Hepatocyte (in vitro differentiated cells): Measurements from ENCODE around the gene GRK3. TPM values are rescaled to one million over a fixed set of nuclear protein-coding genes. Genes with fewer than 3 reads are reported as not detected.

Source experiments
- DNase-seq: peaks from one replicate; pipeline ENCODE4 v3.0.0-alpha.2; 2016; ENCODE audit warnings: low spot score
- H2AFZ ChIP-seq: fragments of 200-600 bp; sonication (generic); 2 replicates; pipeline ENCODE4 v1.6.0; 2016; ENCODE audit warnings: antibody characterized with exemption, mild to moderate bottlenecking
- H3K27ac ChIP-seq: fragments of 200-600 bp; sonication (generic); 2 replicates; pipeline ENCODE4 v1.5.1; 2016; ENCODE audit warnings: mild to moderate bottlenecking
- H3K27me3 ChIP-seq: fragments of 200-600 bp; sonication (generic); 2 replicates; pipeline ENCODE4 v1.6.1; 2016
- H3K36me3 ChIP-seq: fragments of 200-600 bp; sonication (generic); replicated peaks from 2 replicates; pipeline ENCODE4 v1.5.1; 2016; ENCODE audit warnings: low read depth; ENCODE audit not compliant: insufficient read depth
- H3K4me1 ChIP-seq: fragments of 200-600 bp; sonication (generic); 2 replicates; pipeline ENCODE4 v1.5.1; 2016; ENCODE audit warnings: mild to moderate bottlenecking, moderate library complexity; ENCODE audit not compliant: insufficient read depth
- H3K4me2 ChIP-seq: fragments of 200-600 bp; sonication (generic); 2 replicates; pipeline ENCODE4 v1.6.0; 2016
- H3K4me3 ChIP-seq: fragments of 200-600 bp; sonication (generic); 2 replicates; pipeline ENCODE4 v1.5.1; 2016; ENCODE audit warnings: mild to moderate bottlenecking
- H3K79me2 ChIP-seq: fragments of 200-600 bp; sonication (generic); 2 replicates; pipeline ENCODE4 v1.6.0; 2017; ENCODE audit warnings: mild to moderate bottlenecking
- H3K9me2 ChIP-seq: fragments of 200-600 bp; sonication (generic); replicated peaks from 2 replicates; pipeline ENCODE4 v1.6.0; 2017; ENCODE audit warnings: mild to moderate bottlenecking; ENCODE audit not compliant: insufficient read depth
- H3K9me3 ChIP-seq: fragments of 200-600 bp; sonication (generic); 2 replicates; pipeline ENCODE4 v1.5.1; 2016; ENCODE audit warnings: low read depth, mild to moderate bottlenecking
- H4K20me1 ChIP-seq: fragments of 200-600 bp; sonication (generic); 2 replicates; pipeline ENCODE4 v1.6.0; 2016; ENCODE audit warnings: mild to moderate bottlenecking; ENCODE audit not compliant: insufficient read depth, poor library complexity, severe bottlenecking
- EZH2 ChIP-seq: fragments of 200-600 bp; sonication (generic); IDR thresholded peaks from 2 replicates; pipeline ENCODE4 v1.6.1; 2016; ENCODE audit warnings: antibody characterized with exemption, mild to moderate bottlenecking, borderline replicate concordance
- EZH2phosphoT487 ChIP-seq: fragments of 200-600 bp; sonication (generic); IDR thresholded peaks from one replicate; pipeline ENCODE4 v1.6.1; 2018; ENCODE audit warnings: antibody characterized with exemption, mild to moderate bottlenecking, low read depth, moderate library complexity; ENCODE audit not compliant: unreplicated experiment, severe bottlenecking
- WGBS: methylation state at CpG from one replicate; pipeline ENCODE4 v1.1.6; 2016; ENCODE audit warnings: low lambda C conversion rate; ENCODE audit errors: missing lambda C conversion rate; 5-methylcytosine and 5-hydroxymethylcytosine counted together
- polyA plus RNA-seq: library from polyadenylated mRNA; unstranded; fragments of >200 nt; fragmentation: Nextera tagmentation; extraction: Ambion mirVana; gene quantifications from 2 replicates; pipeline ENCODE4 v1.2.1, GENCODE V29; 2016
- total RNA-seq: library from RNA; depleted of rRNA; stranded (reverse); fragments of >200 nt; gene quantifications from 2 replicates; pipeline ENCODE4 v1.2.3, GENCODE V29; 2014
- TF ChIP-seq, protein P1 (sequence below): fragments of 200-600 bp; sonication (generic); IDR thresholded peaks from 2 replicates; pipeline ENCODE4 v1.5.1; 2016; ENCODE audit warnings: antibody characterized with exemption, mild to moderate bottlenecking; ENCODE audit not compliant: poor library complexity

The GRK3 gene
- total and polyA plus RNA-seq, 2 experiments from 2014 or later, result 1.5 to 7.1 TPM

GRCh38 chr22:25736378-25737011 lies 172.0 kb downstream of the GRK3 start:
- no peak overlapping the region for H3K4me2 ChIP-seq
- H3K27ac ChIP-seq, result no peak overlapping the region
- H3K36me3 ChIP-seq, result no peaks in the 10 kb centered on the region
- no peaks in the 10 kb centered on the region for H3K9me3 ChIP-seq
- no peaks in the 10 kb centered on the region for H3K4me1 ChIP-seq
- TF ChIP-seq EZH2, result no peak
- no peak overlapping the region for H2AFZ ChIP-seq
- H3K27me3 ChIP-seq, result no peaks in the 10 kb centered on the region
- H4K20me1 ChIP-seq, result no peaks in the 10 kb centered on the region
- no peak for DNase-seq
- no peaks in the 10 kb centered on the region for H3K9me2 ChIP-seq
- WGBS, result 95% methylated on average over 9 of the region's 9 CpGs
- H3K79me2 ChIP-seq, result no peaks in the 10 kb centered on the region
- no peak overlapping the region for H3K4me3 ChIP-seq

- TF ChIP-seq EZH2phosphoT487 (no peak), EZH2 (no peak)
- TF ChIP-seq, protein P1, sequence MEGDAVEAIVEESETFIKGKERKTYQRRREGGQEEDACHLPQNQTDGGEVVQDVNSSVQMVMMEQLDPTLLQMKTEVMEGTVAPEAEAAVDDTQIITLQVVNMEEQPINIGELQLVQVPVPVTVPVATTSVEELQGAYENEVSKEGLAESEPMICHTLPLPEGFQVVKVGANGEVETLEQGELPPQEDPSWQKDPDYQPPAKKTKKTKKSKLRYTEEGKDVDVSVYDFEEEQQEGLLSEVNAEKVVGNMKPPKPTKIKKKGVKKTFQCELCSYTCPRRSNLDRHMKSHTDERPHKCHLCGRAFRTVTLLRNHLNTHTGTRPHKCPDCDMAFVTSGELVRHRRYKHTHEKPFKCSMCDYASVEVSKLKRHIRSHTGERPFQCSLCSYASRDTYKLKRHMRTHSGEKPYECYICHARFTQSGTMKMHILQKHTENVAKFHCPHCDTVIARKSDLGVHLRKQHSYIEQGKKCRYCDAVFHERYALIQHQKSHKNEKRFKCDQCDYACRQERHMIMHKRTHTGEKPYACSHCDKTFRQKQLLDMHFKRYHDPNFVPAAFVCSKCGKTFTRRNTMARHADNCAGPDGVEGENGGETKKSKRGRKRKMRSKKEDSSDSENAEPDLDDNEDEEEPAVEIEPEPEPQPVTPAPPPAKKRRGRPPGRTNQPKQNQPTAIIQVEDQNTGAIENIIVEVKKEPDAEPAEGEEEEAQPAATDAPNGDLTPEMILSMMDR, result no peak
- DNase-seq, result no peak
- 90% methylated on average over 11 of the region's 11 CpGs for WGBS
- Histone ChIP-seq H3K4me3 (no peak overlapping the region), H3K4me1 (no peaks in the 10 kb centered on the region), H4K20me1 (no peaks in the 10 kb centered on the region), H3K9me3 (no peaks in the 10 kb centered on the region), H2AFZ (no peak overlapping the region), H3K79me2 (no peaks in the 10 kb centered on the region), H3K9me2 (no peaks in the 10 kb centered on the region), H3K36me3 (no peaks in the 10 kb centered on the region), H3K4me2 (no peak overlapping the region), H3K27ac (no peak overlapping the region), H3K27me3 (no peaks in the 10 kb centered on the region)
Observed at GRCh38 chr22:25739659-25740344, 175.3 kb downstream of the GRK3 start.

DNA sequence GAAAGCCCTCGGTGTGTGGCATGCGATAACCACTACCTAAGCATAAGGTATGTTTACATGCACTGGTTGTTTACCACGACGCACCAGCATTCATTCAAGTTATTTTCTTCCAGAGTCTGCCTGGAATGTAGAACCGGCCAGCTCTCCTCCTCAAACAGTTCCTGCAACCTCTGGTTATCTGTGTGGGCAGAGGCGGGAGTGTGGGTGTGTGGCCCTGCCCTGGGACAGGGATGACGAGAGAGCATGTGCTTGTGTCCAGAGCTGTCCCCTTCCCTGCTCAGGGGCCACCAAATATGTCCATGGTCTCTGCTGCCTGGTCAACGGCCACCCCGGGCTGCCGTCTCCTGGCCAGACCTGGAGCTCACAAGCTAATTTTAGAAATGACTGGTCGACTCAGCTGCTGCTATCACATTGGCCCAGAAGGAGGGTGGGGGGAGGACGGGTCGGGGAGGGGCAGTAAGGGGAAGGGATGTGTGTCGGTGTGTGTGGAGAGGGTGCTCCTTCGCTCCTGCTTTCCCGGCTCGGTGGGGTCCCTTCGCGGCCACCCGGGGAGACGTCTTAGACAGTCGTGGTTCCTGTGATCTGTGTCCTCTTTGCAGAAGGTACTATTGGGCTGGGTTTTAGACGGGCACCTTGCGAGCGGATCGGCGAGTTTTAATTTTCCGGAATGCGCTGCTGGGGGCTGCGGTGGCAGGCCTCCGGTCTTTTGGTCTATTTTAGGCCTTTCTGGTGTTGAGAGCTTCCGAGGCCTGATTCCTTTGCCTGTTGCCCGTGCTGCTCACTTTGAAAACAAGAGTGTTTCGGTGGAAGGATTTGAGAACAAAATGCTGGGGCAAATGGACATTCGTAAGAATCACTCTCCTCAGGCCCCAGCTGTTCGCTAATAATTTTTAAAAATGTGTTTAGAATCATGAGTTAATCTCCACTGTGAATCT lies 177.5 kb downstream of the GRK3 start, which contains the start of gene MYO18B:
Gene MYO18B, plus strand, starts transcription at position 497 of the 935 bp plus-strand sequence. CDS start 18,905 bp downstream, outside the sequence.
- TF ChIP-seq EZH2phosphoT487 (no peak), EZH2 (no peak)
- TF ChIP-seq, protein P1, result no peak
- Histone ChIP-seq H3K9me3 (no peaks in the 10 kb centered on the region), H3K4me2 (no peak within 1 kb of the TSS), H3K27ac (no peak within 1 kb of the TSS), H3K36me3 (no peaks in the 10 kb centered on the region), H3K9me2 (no peaks in the 10 kb centered on the region), H3K4me1 (no peaks in the 10 kb centered on the region), H3K27me3 (no peaks in the 10 kb centered on the region), H3K79me2 (no peaks in the 10 kb centered on the region), H2AFZ (no peak within 1 kb of the TSS), H3K4me3 (no peak within 1 kb of the TSS), H4K20me1 (no peaks in the 10 kb centered on the region)
- DNase-seq, result no peak
- WGBS, result 83% methylated on average over 27 of the region's 36 CpGs
